ENCODE results near the gene MYH2. TPM values are rescaled to one million over a fixed set of nuclear protein-coding genes. Genes with fewer than 3 reads are reported as not detected.
"Not testable (repeated sequence)": the region's sequence is repeated elsewhere in the genome, so short reads cannot be mapped to it uniquely, and the experiment has no call there.

The MYH2 gene
- total RNA-seq, 4 donors from 2014 or later, result under 0.01 to 1.4 (median 0.34) TPM

DNA sequence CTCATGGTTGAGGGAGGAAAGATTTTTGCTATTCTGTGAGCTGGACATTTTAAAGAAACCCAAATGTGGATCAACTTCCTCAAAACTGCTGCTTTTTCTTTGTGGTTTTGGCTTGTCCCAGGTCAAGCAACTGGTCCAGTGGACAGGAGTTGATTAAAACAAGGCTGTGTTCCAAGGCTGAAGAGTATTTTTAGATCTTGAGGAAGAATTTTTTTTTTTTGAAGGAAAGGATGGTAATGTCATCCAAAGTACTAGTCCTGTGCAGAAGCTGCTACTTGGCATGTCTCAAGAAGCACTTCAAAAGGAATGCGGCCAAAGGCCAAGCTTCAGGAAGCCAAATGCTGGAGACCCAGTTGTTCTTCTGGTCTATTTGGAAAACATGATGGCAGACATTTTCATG is 8.0 kb upstream of the MYH2 start:
- TF ChIP-seq POLR2AphosphoS5 (IDR thresholded peaks at IDR 0.05), result no peak
- no peak for TF ChIP-seq POLR2A (IDR thresholded peaks at IDR 0.05; ENCODE audit: low read depth)
- WGBS, result 22% methylated on average over 1 of the region's 1 CpG
- intact Hi-C loops (cut with DNase I), result no loop called here
- H3K27ac ChIP-seq (replicated peaks in 1 of 4), result no peak overlapping the region
- H3K4me3 ChIP-seq, result no peak overlapping the region
- H3K9me3 ChIP-seq, result no peaks in the 10 kb centered on the region
- no peaks in the 10 kb centered on the region for H3K36me3 ChIP-seq
- peaks cover 0 to 10% (median 0%) of the 10 kb centered on the region in 4 donors for H3K4me1 ChIP-seq
- no peak for DNase-seq (ENCODE audit: extremely low spot score)
- H3K27me3 ChIP-seq, result no peaks in the 10 kb centered on the region

GRCh38 chr17:10556301-10557005 is 7.0 kb upstream of the MYH2 start:
- Histone ChIP-seq H3K4me1 (peaks cover 0 to 10% (median 0%) of the 10 kb centered on the region in 4 donors), H3K36me3 (no peaks in the 10 kb centered on the region), H3K9me3 (no peaks in the 10 kb centered on the region), H3K27ac (replicated peaks in 1 of 4) (no peak overlapping the region), H3K4me3 (no peak overlapping the region), H3K27me3 (no peaks in the 10 kb centered on the region)
- TF ChIP-seq POLR2AphosphoS5 (IDR thresholded peaks at IDR 0.05) (no peak), CTCF (IDR thresholded peaks at IDR 0.05) (no peak), EP300 (IDR thresholded peaks at IDR 0.05) (no peak), POLR2A (IDR thresholded peaks at IDR 0.05; ENCODE audit: low read depth) (no peak)
- 67% methylated on average over 5 of the region's 5 CpGs for WGBS
- DNase-seq (ENCODE audit: extremely low spot score), result no peak
- intact Hi-C loops (cut with DNase I), result no loop called here

GRCh38 chr17:10550014-10550413 is 556 bp upstream of the MYH2 start:
- intact Hi-C loops (cut with DNase I), result no loop called here
- no peak for DNase-seq (ENCODE audit: extremely low spot score)
- Histone ChIP-seq H3K27me3 (no peaks in the 10 kb centered on the region), H3K9me3 (no peaks in the 10 kb centered on the region), H3K27ac (replicated peaks in 1 of 4) (no peak overlapping the region), H3K4me1 (no peaks in the 10 kb centered on the region), H3K4me3 (no peak overlapping the region), H3K36me3 (no peaks in the 10 kb centered on the region)
- 86% methylated on average over 4 of the region's 4 CpGs for WGBS
- TF ChIP-seq POLR2AphosphoS5 (IDR thresholded peaks at IDR 0.05) (no peak), EP300 (IDR thresholded peaks at IDR 0.05) (no peak), POLR2A (IDR thresholded peaks at IDR 0.05; ENCODE audit: low read depth) (no peak), CTCF (IDR thresholded peaks at IDR 0.05) (no peak)

DNA sequence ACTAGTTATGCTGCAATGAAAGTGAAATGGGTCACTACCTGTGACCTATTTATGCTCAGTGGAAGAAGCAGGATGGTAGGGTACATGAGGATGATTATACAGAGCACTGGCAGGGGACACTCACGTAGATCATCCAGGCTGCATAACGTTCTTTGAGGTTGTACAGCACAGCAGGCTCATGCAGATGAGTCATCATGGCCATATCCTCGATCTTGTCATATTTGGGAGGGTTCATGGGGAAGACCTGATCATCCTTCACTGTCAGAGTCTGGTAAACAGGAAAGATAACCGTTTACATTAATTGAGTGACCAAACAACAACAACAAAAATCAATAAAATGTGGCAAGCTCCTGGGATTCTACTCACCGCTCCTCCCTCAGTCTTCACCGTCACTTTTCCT is 2.1 kb downstream of the MYH2 start:
- Histone ChIP-seq H3K9me3 (no peaks in the 10 kb centered on the region), H3K36me3 (no peaks in the 10 kb centered on the region), H3K27me3 (no peaks in the 10 kb centered on the region), H3K27ac (replicated peaks in 1 of 4) (no peak overlapping the region), H3K4me3 (no peak overlapping the region), H3K4me1 (no peaks in the 10 kb centered on the region)
- intact Hi-C loops (cut with DNase I), result no loop called here
- TF ChIP-seq EP300 (IDR thresholded peaks at IDR 0.05), result no peak
- no peak for TF ChIP-seq POLR2AphosphoS5 (IDR thresholded peaks at IDR 0.05)
- TF ChIP-seq POLR2A (IDR thresholded peaks at IDR 0.05; ENCODE audit: low read depth), result no peak
- no peak for TF ChIP-seq CTCF (IDR thresholded peaks at IDR 0.05)
- 88% methylated on average over 6 of the region's 6 CpGs for WGBS
- no peak for DNase-seq (ENCODE audit: extremely low spot score)

DNA sequence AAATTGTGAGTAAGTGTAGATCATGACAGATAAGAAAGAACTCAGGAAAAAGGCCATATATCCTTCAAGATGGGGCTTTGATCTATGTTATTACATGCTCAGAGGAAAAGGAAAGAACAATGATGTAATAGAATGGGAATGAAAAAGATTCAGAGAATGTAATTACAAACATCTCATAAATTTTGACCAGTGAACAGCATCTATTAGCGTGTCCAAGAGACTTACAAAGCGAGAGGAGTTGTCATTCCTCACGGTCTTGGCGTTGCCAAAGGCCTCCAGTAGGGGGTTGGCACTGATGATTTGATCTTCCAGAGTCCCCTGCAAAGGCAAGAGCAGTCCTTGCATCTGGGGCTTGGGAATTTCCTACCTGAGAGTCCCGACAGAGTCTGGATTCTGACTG is 6.0 kb downstream of the MYH2 start:
- DNase-seq (ENCODE audit: extremely low spot score), result not testable (repeated sequence)

GRCh38 chr17:10541179-10541578 is 8.3 kb downstream of the MYH2 start:
- H3K4me1 ChIP-seq; H3K27me3 ChIP-seq; DNase-seq (ENCODE audit: extremely low spot score); H3K36me3 ChIP-seq; H3K4me3 ChIP-seq; intact Hi-C loops (cut with DNase I); H3K27ac ChIP-seq (replicated peaks in 1 of 4): not testable (repeated sequence)
- WGBS, result 91% methylated on average over 6 of the region's 6 CpGs
- peaks cover 0 to 21% (median 5%) of the 10 kb centered on the region in 4 donors for H3K9me3 ChIP-seq

More for the DNA sequence above, 6.0 kb downstream of the MYH2 start:
- H3K4me3 ChIP-seq; H3K36me3 ChIP-seq; intact Hi-C loops (cut with DNase I); H3K27me3 ChIP-seq; H3K27ac ChIP-seq (replicated peaks in 1 of 4); H3K4me1 ChIP-seq: not testable (repeated sequence)
- peaks cover 0 to 21% (median 5%) of the 10 kb centered on the region in 4 donors for H3K9me3 ChIP-seq
- 60% methylated on average over 5 of the region's 5 CpGs for WGBS

All from esophagus muscularis mucosa (tissue), 4 donors.